H1 (cell line): ENCODE data around the gene BYSL. TPM values are rescaled to one million over a fixed set of nuclear protein-coding genes. Genes with fewer than 3 reads are reported as not detected.
A peak's percentile ranks its signal among the peaks of the same experiment; 100 is the strongest.

ENCODE experiments used
- polyA plus RNA-seq, 7 experiments: library from polyadenylated mRNA; depleted of rRNA in 3 of 7; stranded (reverse) in 5 of 7; unstranded in 2 of 7; fragments of >200 nt in 5 of 7; fragments of 200-250 nt in 2 of 7; gene quantifications; 1 replicate in 5 of 7; 2 replicates in 1 of 7; 4 replicates in 1 of 7; pipeline versions ENCODE4 v1.2.1 to v1.2.3, GENCODE V29; 2011 to 2013; ENCODE audit warnings: missing spikeins in 2 of 7, mixed read lengths in 2 of 7
- total RNA-seq: library from RNA; stranded (reverse); fragmentation: NEBNext Ultra II Directional; extraction: Animal tissue kit (Norgen Biotek cat#: 25700); gene quantifications from 2 replicates; pipeline ENCODE4 v1.2.1, GENCODE V29; 2021
- TF ChIP-seq, protein P1 (sequence below): IDR thresholded peaks from 2 replicates; pipeline ENCODE4 v1.6.1; 2012; ENCODE audit warnings: inconsistent platforms

The BYSL gene
- total and polyA plus RNA-seq, 2 of the 8 experiments (the other 6 are each of a cell fraction or from before 2014, with no cell fraction given): 37.3 to 49.2 TPM

DNA sequence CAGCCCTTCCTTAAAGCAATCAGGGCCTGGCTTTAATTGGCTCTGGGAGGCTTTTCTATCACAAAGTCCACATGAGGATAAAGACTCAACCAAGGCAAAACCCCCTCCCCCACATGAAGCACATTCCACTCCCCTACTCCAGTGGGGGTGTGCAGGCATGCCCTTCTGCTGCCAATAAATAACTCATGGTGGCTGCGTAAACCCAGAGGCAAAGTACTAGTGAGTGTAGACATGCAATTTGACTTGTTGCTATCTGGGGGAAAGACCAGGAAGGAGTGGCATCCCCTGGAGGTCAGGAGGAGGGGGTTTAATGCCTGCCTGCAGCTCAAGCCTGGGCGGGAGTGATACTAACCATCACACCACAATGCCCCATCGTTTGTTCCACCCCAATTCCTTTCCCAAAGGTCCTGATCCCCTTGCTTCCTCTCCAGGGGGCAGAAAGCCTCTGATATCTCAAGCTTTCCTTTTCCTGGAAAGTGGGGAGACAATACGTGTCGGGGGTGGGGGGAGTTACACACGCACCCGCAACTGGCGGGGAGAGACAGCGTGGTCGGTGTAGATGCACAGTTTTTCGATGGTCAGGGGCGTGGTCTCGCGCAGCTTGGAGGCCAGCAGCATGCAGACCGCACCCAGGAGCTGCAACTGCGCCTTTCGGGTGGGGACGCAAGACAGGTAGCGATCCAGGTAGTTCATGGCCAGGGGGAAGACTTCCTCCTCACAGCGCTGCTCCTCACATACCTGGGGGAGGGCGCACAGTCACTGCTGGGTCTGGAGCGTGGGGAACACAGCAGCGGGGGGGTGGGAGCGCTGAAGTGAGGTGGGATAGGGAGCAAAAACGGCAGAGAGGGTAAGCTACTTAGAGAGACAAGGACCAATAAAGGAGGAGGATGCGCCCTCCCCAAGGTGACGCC, 18.8 kb downstream of the BYSL start (continued):
- TF ChIP-seq, protein P1, sequence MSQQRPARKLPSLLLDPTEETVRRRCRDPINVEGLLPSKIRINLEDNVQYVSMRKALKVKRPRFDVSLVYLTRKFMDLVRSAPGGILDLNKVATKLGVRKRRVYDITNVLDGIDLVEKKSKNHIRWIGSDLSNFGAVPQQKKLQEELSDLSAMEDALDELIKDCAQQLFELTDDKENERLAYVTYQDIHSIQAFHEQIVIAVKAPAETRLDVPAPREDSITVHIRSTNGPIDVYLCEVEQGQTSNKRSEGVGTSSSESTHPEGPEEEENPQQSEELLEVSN: peak; percentile 48
